Ramos (cell line): Measurements from ENCODE around the gene ERP27.

Experiments used
- in situ Hi-C: fragments of 300-500 bp; cut with MboI; formaldehyde crosslinking; loops from one replicate; pipeline ENCODE4 v1.14.3; 2022; ENCODE audit warnings: low sequenced_read_pairs; ENCODE audit not compliant: unreplicated experiment

The ERP27 gene

GRCh38 chr12:14942196-14942931, 4.0 kb upstream of the ERP27 start:
- in situ Hi-C loops = no loop called here

GRCh38 chr12:14941369-14941768, 3.0 kb upstream of the ERP27 start:
- in situ Hi-C loops = no loop called here

GRCh38 chr12:14937689-14938088, 648 bp downstream of the ERP27 start:
- in situ Hi-C loops = no loop called here

- in situ Hi-C loops = no loop called here
Observed at GRCh38 chr12:14937014-14937413, 1.3 kb downstream of the ERP27 start.

- in situ Hi-C loops = no loop called here
Observed at GRCh38 chr12:14936224-14936861, 2.0 kb downstream of the ERP27 start.

- in situ Hi-C loops = no loop called here
Observed at GRCh38 chr12:14935031-14935430, 3.3 kb downstream of the ERP27 start.

GRCh38 chr12:14934511-14934910, 3.8 kb downstream of the ERP27 start:
- in situ Hi-C loops = no loop called here

- in situ Hi-C loops = no loop called here
Observed at GRCh38 chr12:14931791-14932560, 6.4 kb downstream of the ERP27 start.

- in situ Hi-C loops = no loop called here
Observed at GRCh38 chr12:14931359-14931758, 7.0 kb downstream of the ERP27 start.

GRCh38 chr12:14930299-14930698, 8.0 kb downstream of the ERP27 start:
- in situ Hi-C loops = no loop called here

GRCh38 chr12:14928931-14929330, 9.4 kb downstream of the ERP27 start:
- in situ Hi-C loops = no loop called here

GRCh38 chr12:14927267-14927666, 11.1 kb downstream of the ERP27 start:
- in situ Hi-C loops = no loop called here

- in situ Hi-C loops = no loop called here
Observed at GRCh38 chr12:14924541-14924940, 13.8 kb downstream of the ERP27 start.

- in situ Hi-C loops = no loop called here
Observed at GRCh38 chr12:14923944-14924343, 14.4 kb downstream of the ERP27 start.

GRCh38 chr12:14921218-14921617, 17.1 kb downstream of the ERP27 start:
- in situ Hi-C loops = no loop called here

- in situ Hi-C loops = no loop called here
Observed at GRCh38 chr12:14920475-14921126, 17.7 kb downstream of the ERP27 start.

GRCh38 chr12:14919455-14919854, 18.9 kb downstream of the ERP27 start:
- in situ Hi-C loops = no loop called here

GRCh38 chr12:14915736-14916135, 22.6 kb downstream of the ERP27 start:
- in situ Hi-C loops = no loop called here

GRCh38 chr12:14913381-14913781, 25.0 kb downstream of the ERP27 start:
- in situ Hi-C loops = no loop called here

- in situ Hi-C loops = no loop called here
Observed at GRCh38 chr12:14911131-14911530, 27.2 kb downstream of the ERP27 start.
